Measurements from ENCODE around the gene LRIT2. TPM values are rescaled to one million over a fixed set of nuclear protein-coding genes. Genes with fewer than 3 reads are reported as not detected.
A peak's percentile ranks its signal among the peaks of the same experiment; 100 is the strongest.

The LRIT2 gene
- total RNA-seq, 2 experiments from 2014 or later = not detected

GRCh38 chr10:84262190-84262956 is 37.0 kb upstream of the LRIT2 start:
- ATAC-seq (no peak), DNase-seq (no peak)
- Mint-ChIP-seq H3K27ac (no peak overlapping the region), H3K27me3 (peaks cover 17% of the 10 kb centered on the region), H3K4me1 (ENCODE audit: low read depth) (peaks cover 9% of the 10 kb centered on the region), H3K9me3 (no peaks in the 10 kb centered on the region), H3K36me3 (ENCODE audit: low read depth) (no peaks in the 10 kb centered on the region), H3K4me3 (no peak overlapping the region)
- no peak for TF ChIP-seq CTCF (IDR thresholded peaks at IDR 0.05)
- CTCF ChIA-PET = interaction anchor here (0.7 to 12.7 kb wide), 2 partner anchors 96 to 275 kb away, joined by 3 to 282 read pairs; no protein-coding TSS in a partner anchor
- POLR2A ChIA-PET = no interaction called here
- intact Hi-C loops (cut with micrococcal nuclease) = no loop called here

GRCh38 chr10:84261236-84261915 is 36.0 kb upstream of the LRIT2 start:
- Mint-ChIP-seq H3K36me3 (ENCODE audit: low read depth) (no peaks in the 10 kb centered on the region), H3K27ac (no peak overlapping the region), H3K4me3 (no peak overlapping the region), H3K4me1 (ENCODE audit: low read depth) (peaks cover 9% of the 10 kb centered on the region), H3K27me3 (peaks cover 17% of the 10 kb centered on the region), H3K9me3 (no peaks in the 10 kb centered on the region)
- DNase-seq = no peak
- no peak for TF ChIP-seq CTCF (IDR thresholded peaks at IDR 0.05)
- intact Hi-C loops (cut with micrococcal nuclease) = no loop called here
- CTCF ChIA-PET = interaction anchor here (0.6 to 12.7 kb wide), 4 partner anchors 11 to 276 kb away, joined by 3 to 282 read pairs (median 3); no protein-coding TSS in a partner anchor
- no peak for ATAC-seq
- POLR2A ChIA-PET = no interaction called here

GRCh38 chr10:84258034-84258695 is 32.8 kb upstream of the LRIT2 start:
- Mint-ChIP-seq H3K27me3 (peaks cover 8% of the 10 kb centered on the region), H3K36me3 (ENCODE audit: low read depth) (no peaks in the 10 kb centered on the region), H3K4me3 (no peak overlapping the region), H3K4me1 (ENCODE audit: low read depth) (peaks cover 4% of the 10 kb centered on the region), H3K9me3 (no peaks in the 10 kb centered on the region), H3K27ac (no peak overlapping the region)
- DNase-seq (no peak), ATAC-seq (no peak)
- POLR2A ChIA-PET = no interaction called here
- TF ChIP-seq CTCF (IDR thresholded peaks at IDR 0.05) = no peak
- intact Hi-C loops (cut with micrococcal nuclease) = no loop called here
- CTCF ChIA-PET = interaction anchor here (1.5 to 12.7 kb wide), 4 partner anchors 138 to 280 kb away, joined by 3 to 282 read pairs (median 13); no protein-coding TSS in a partner anchor

GRCh38 chr10:84257343-84258020 is 32.1 kb upstream of the LRIT2 start:
- ATAC-seq (peak; percentile 24), DNase-seq (no peak)
- intact Hi-C loops (cut with micrococcal nuclease) = no loop called here
- no peaks in the 10 kb centered on the region for H3K36me3 Mint-ChIP-seq (ENCODE audit: low read depth)
- H3K9me3 Mint-ChIP-seq = no peaks in the 10 kb centered on the region
- peaks cover 4% of the 10 kb centered on the region for H3K4me1 Mint-ChIP-seq (ENCODE audit: low read depth)
- ChIA-PET CTCF (interaction anchor here (0.8 to 2.4 kb wide), 23 partner anchors 9 to 292 kb away, joined by 3 to 19 read pairs (median 5); partner anchors contain the start of genes LRIT1 and RGR), POLR2A (interaction anchor here (1.7 kb wide), 1 partner anchor 15 kb away, joined by 4 read pairs; the partner anchor contains the start of gene LRIT1)
- TF ChIP-seq CTCF (IDR thresholded peaks at IDR 0.05) = no peak
- H3K4me3 Mint-ChIP-seq = no peak overlapping the region
- H3K27me3 Mint-ChIP-seq = peaks cover 3% of the 10 kb centered on the region
- no peak overlapping the region for H3K27ac Mint-ChIP-seq
